ENCODE measurements around the gene CENPP.
"Not testable (repeated sequence)": the region's sequence is repeated elsewhere in the genome, so short reads cannot be mapped to it uniquely, and the experiment has no call there.

Gene CENPP

GRCh38 chr9:92558612-92559374 is 233.0 kb downstream of the CENPP start:
- no peak for DNase-seq

- no peak for DNase-seq
Observed at GRCh38 chr9:92561374-92562330, 235.9 kb downstream of the CENPP start.

- no peak for DNase-seq
Observed at GRCh38 chr9:92562461-92562967, 236.8 kb downstream of the CENPP start.

- peak in 1 of 2 experiments; percentile 12 for DNase-seq
Observed at GRCh38 chr9:92563116-92564100, 237.7 kb downstream of the CENPP start.

- peak in 1 of 2 experiments; percentile 30 for DNase-seq
Observed at GRCh38 chr9:92564504-92564903, 238.8 kb downstream of the CENPP start.

- DNase-seq: no peak
Observed at GRCh38 chr9:92564982-92565381, 239.2 kb downstream of the CENPP start.

- DNase-seq: not testable (repeated sequence)
Observed at GRCh38 chr9:92571871-92572270, 246.1 kb downstream of the CENPP start.

- DNase-seq: not testable (repeated sequence)
Observed at GRCh38 chr9:92573612-92574011, 247.9 kb downstream of the CENPP start.

- DNase-seq: no peak
Observed at GRCh38 chr9:92576175-92576574, 250.4 kb downstream of the CENPP start.

GRCh38 chr9:92589923-92590322 is 264.2 kb downstream of the CENPP start:
- DNase-seq: no peak

- no peak for DNase-seq
Observed at GRCh38 chr9:92590377-92590776, 264.6 kb downstream of the CENPP start.

GRCh38 chr9:92592537-92592936 is 266.8 kb downstream of the CENPP start:
- DNase-seq: no peak

- DNase-seq: no peak
Observed at GRCh38 chr9:92592946-92593861, 267.5 kb downstream of the CENPP start.

GRCh38 chr9:92595075-92595474 is 269.3 kb downstream of the CENPP start:
- not testable (repeated sequence) for DNase-seq

- DNase-seq: no peak
Observed at GRCh38 chr9:92595930-92596329, 270.2 kb downstream of the CENPP start.

- no peak for DNase-seq
Observed at GRCh38 chr9:92598382-92598781, 272.6 kb downstream of the CENPP start.

- DNase-seq: no peak
Observed at GRCh38 chr9:92599938-92600461, 274.2 kb downstream of the CENPP start.

- DNase-seq: no peak
Observed at GRCh38 chr9:92600462-92601261, 274.9 kb downstream of the CENPP start.

GRCh38 chr9:92601451-92601850 is 275.7 kb downstream of the CENPP start:
- no peak for DNase-seq

- DNase-seq: no peak
Observed at GRCh38 chr9:92602413-92602812, 276.7 kb downstream of the CENPP start.

Measured in NCI-H2081 (cell line).